Measurements from ENCODE around the gene NSG2. TPM values are rescaled to one million over a fixed set of nuclear protein-coding genes. Genes with fewer than 3 reads are reported as not detected.

Gene NSG2
- total RNA-seq, 1 experiment from 2014 or later = not detected

DNA sequence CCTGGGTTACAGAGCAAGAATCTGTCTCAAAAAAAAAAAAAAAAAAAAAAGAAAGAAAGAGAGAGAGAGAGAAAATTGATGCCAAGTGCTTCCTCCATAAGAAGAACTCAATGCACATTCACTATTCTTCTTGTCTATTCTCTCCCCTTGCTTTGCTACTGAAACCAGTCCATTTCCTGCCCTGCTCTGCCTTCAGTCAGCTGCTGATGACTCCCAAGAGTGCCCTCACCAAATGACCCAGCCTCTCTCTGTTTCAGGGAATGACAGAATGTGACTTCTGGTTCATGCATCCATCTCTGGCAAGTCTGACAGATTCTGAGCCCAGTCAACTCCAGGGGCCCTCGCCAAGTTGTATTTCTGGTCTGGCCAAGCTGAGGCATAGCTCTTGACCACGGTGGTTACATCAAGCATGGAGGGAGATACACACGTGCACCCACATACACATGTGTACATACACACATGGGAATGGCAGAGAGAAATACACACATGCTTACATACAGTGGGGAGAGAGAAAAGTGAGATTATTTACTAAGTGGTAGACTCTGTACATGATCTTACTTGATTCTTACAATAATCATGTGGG is 106.2 kb downstream of the NSG2 start:
- DNase-seq = no peak
- no peaks in the 10 kb centered on the region for H3K9me3 ChIP-seq (ENCODE audit: low read length)
- no peak overlapping the region for H3K27ac ChIP-seq (ENCODE audit: low read length)
- no peaks in the 10 kb centered on the region for H4K20me1 ChIP-seq (ENCODE audit: insufficient read depth, low read depth, low read length)
- H3K79me2 ChIP-seq (ENCODE audit: low read length) = no peaks in the 10 kb centered on the region
- H3K4me2 ChIP-seq (ENCODE audit: low read depth, low read length, poor library complexity, severe bottlenecking) = no peak overlapping the region
- no peak overlapping the region for H3K9ac ChIP-seq (ENCODE audit: low read length)
- no peaks in the 10 kb centered on the region for H3K4me1 ChIP-seq (ENCODE audit: low read length)
- H3K27me3 ChIP-seq (ENCODE audit: low read length) = no peaks in the 10 kb centered on the region
- H3K36me3 ChIP-seq (ENCODE audit: insufficient read depth, low read length) = no peaks in the 10 kb centered on the region
- H2AFZ ChIP-seq (ENCODE audit: low read length) = no peak overlapping the region
- no peaks in the 10 kb centered on the region for H3K9me2 ChIP-seq (replicated peaks; ENCODE audit: insufficient read depth, low read length)
- no peak overlapping the region for H3K4me3 ChIP-seq (ENCODE audit: low read length)

DNA sequence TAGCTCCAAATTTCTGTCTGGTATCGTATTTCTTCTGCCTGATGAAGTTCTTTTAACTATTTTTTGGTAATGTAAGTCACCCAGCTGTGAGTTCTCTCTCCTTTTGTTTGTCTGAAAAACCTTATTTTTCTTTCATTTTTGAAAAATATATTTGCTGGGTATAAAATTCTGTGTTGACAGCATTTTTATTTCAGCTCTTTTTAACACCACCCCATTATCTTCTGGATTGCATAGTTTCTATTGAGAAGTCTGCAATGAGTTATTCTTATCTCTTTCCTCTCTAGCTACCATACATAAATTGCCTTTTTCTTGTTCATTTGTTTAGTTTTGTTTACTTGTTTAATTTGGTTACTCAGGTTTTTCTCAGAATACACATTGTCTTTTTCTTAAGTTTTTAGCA is 109.1 kb downstream of the NSG2 start:
- no peak overlapping the region for H2AFZ ChIP-seq (ENCODE audit: low read length)
- H4K20me1 ChIP-seq (ENCODE audit: insufficient read depth, low read depth, low read length) = no peaks in the 10 kb centered on the region
- no peaks in the 10 kb centered on the region for H3K36me3 ChIP-seq (ENCODE audit: insufficient read depth, low read length)
- no peak overlapping the region for H3K4me3 ChIP-seq (ENCODE audit: low read length)
- H3K4me2 ChIP-seq (ENCODE audit: low read depth, low read length, poor library complexity, severe bottlenecking) = no peak overlapping the region
- no peaks in the 10 kb centered on the region for H3K4me1 ChIP-seq (ENCODE audit: low read length)
- no peak for DNase-seq
- no peaks in the 10 kb centered on the region for H3K79me2 ChIP-seq (ENCODE audit: low read length)
- no peaks in the 10 kb centered on the region for H3K9me3 ChIP-seq (ENCODE audit: low read length)
- H3K27me3 ChIP-seq (ENCODE audit: low read length) = no peaks in the 10 kb centered on the region
- no peak overlapping the region for H3K9ac ChIP-seq (ENCODE audit: low read length)
- no peaks in the 10 kb centered on the region for H3K9me2 ChIP-seq (replicated peaks; ENCODE audit: insufficient read depth, low read length)
- H3K27ac ChIP-seq (ENCODE audit: low read length) = no peak overlapping the region

DNA sequence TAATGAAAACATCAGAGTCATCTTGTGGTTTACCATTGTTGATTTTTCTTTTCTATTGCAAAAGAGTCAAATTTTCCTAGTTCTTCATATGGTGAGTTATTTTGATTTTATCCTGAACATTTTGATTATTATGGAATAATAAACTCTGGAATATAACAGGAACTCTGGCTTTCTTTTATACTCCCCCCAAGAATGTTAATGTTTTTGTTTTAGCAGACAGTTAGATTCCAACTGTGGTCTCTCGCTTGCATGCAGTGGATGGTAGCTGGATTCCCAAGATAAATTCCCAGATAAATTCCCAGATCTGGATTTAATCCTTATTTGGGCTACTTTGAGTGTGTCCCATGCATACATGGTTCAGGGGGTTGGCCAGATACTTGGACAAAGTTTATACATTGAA is 109.8 kb downstream of the NSG2 start:
- H3K4me1 ChIP-seq (ENCODE audit: low read length) = no peaks in the 10 kb centered on the region
- no peaks in the 10 kb centered on the region for H4K20me1 ChIP-seq (ENCODE audit: insufficient read depth, low read depth, low read length)
- no peaks in the 10 kb centered on the region for H3K36me3 ChIP-seq (ENCODE audit: insufficient read depth, low read length)
- no peak overlapping the region for H3K4me2 ChIP-seq (ENCODE audit: low read depth, low read length, poor library complexity, severe bottlenecking)
- no peaks in the 10 kb centered on the region for H3K9me3 ChIP-seq (ENCODE audit: low read length)
- no peak overlapping the region for H2AFZ ChIP-seq (ENCODE audit: low read length)
- H3K79me2 ChIP-seq (ENCODE audit: low read length) = no peaks in the 10 kb centered on the region
- no peaks in the 10 kb centered on the region for H3K9me2 ChIP-seq (replicated peaks; ENCODE audit: insufficient read depth, low read length)
- H3K9ac ChIP-seq (ENCODE audit: low read length) = no peak overlapping the region
- H3K4me3 ChIP-seq (ENCODE audit: low read length) = no peak overlapping the region
- no peak overlapping the region for H3K27ac ChIP-seq (ENCODE audit: low read length)
- DNase-seq = no peak
- no peaks in the 10 kb centered on the region for H3K27me3 ChIP-seq (ENCODE audit: low read length)

DNA sequence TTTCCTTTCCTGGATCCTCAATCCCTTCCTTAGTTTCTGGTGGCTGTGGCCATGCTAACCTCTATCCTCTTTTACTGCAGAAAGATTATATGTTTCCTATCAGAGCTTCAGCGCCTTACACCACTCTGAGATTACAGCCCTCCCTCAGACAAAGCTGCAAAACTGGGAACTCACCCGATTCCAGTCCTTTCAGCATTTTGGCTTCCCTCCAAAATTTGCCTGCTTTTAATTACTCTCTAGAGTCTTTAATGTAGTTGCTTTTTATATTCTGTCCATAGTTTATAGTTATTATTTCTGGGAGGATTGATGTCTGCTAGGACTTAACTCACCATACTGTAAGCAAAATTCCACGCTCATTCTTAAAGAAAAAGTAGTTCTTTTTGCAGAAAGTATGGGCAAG is 110.2 kb downstream of the NSG2 start:
- Histone ChIP-seq H3K79me2 (ENCODE audit: low read length) (no peaks in the 10 kb centered on the region), H4K20me1 (ENCODE audit: insufficient read depth, low read depth, low read length) (no peaks in the 10 kb centered on the region), H3K4me2 (ENCODE audit: low read depth, low read length, poor library complexity, severe bottlenecking) (no peak overlapping the region), H3K27me3 (ENCODE audit: low read length) (no peaks in the 10 kb centered on the region), H3K4me3 (ENCODE audit: low read length) (no peak overlapping the region), H3K9ac (ENCODE audit: low read length) (no peak overlapping the region), H3K4me1 (ENCODE audit: low read length) (no peaks in the 10 kb centered on the region), H2AFZ (ENCODE audit: low read length) (no peak overlapping the region), H3K9me3 (ENCODE audit: low read length) (no peaks in the 10 kb centered on the region), H3K9me2 (replicated peaks; ENCODE audit: insufficient read depth, low read length) (no peaks in the 10 kb centered on the region), H3K36me3 (ENCODE audit: insufficient read depth, low read length) (no peaks in the 10 kb centered on the region), H3K27ac (ENCODE audit: low read length) (no peak overlapping the region)
- no peak for DNase-seq

DNA sequence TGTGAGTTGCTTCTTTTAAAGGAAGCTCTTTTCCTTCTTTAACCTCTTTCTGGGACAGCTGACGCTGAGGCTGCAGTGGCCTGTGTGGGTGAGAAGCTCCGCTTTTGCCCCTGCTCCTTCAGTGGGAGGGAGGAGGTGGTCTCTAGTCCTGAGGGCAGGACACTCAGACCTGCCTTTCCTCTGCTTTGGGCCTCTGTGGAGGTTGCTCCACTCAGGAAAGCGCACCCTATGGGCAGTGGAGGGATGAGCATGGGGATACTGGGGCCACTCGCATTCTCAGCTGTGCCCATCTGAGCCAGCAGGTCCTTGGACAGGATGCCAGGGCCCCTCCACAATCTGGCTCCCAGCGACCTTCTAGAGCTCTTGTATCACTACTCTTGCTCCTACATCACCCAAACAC is 111.5 kb downstream of the NSG2 start:
- no peaks in the 10 kb centered on the region for H3K9me3 ChIP-seq (ENCODE audit: low read length)
- no peak for DNase-seq
- no peaks in the 10 kb centered on the region for H4K20me1 ChIP-seq (ENCODE audit: insufficient read depth, low read depth, low read length)
- H2AFZ ChIP-seq (ENCODE audit: low read length) = no peak overlapping the region
- no peaks in the 10 kb centered on the region for H3K27me3 ChIP-seq (ENCODE audit: low read length)
- no peak overlapping the region for H3K9ac ChIP-seq (ENCODE audit: low read length)
- no peak overlapping the region for H3K27ac ChIP-seq (ENCODE audit: low read length)
- H3K79me2 ChIP-seq (ENCODE audit: low read length) = no peaks in the 10 kb centered on the region
- no peaks in the 10 kb centered on the region for H3K9me2 ChIP-seq (replicated peaks; ENCODE audit: insufficient read depth, low read length)
- no peaks in the 10 kb centered on the region for H3K4me1 ChIP-seq (ENCODE audit: low read length)
- no peak overlapping the region for H3K4me2 ChIP-seq (ENCODE audit: low read depth, low read length, poor library complexity, severe bottlenecking)
- H3K4me3 ChIP-seq (ENCODE audit: low read length) = no peak overlapping the region
- no peaks in the 10 kb centered on the region for H3K36me3 ChIP-seq (ENCODE audit: insufficient read depth, low read length)

Other genes with a start within 250 kb of the NSG2 start
- 1.4 and 3.5 TPM in 2 replicates for gene CPEB4, start 157.4 kb upstream of the NSG2 start, total RNA-seq (2014; rRNA removed; shearing (Covaris generic); ENCODE audit: low replicate concordance)
- not detected in 2 replicates for gene C5orf47, start 56.5 kb upstream of the NSG2 start, total RNA-seq (2014; rRNA removed; shearing (Covaris generic); ENCODE audit: low replicate concordance)

All from Karpas-422 (cell line).